Endothelial cell of umbilical vein (primary cell): ENCODE results near the gene ADAMTS17. TPM values are rescaled to one million over a fixed set of nuclear protein-coding genes. Genes with fewer than 3 reads are reported as not detected.

Experiments
- BruUV-seq: library from RNA; stranded (reverse); fragments of 400-500 nt; replicated peaks from 2 replicates; lab custom pipeline; 2021; lab: Mats Ljungman, UMichigan
- CTCF ChIA-PET: fragments of 300-600, 350-600 bp; sonication (Branson Sonifier 250); formaldehyde crosslinking; loops from one replicate; lab custom pipeline; 2021; ENCODE audit warnings: antibody characterized with exemption, inconsistent platforms; lab: Charles Lee
- POLR2A ChIA-PET: fragments of 300-600, 350-600 bp; sonication (Branson Sonifier 250); formaldehyde crosslinking; loops from one replicate; lab custom pipeline; 2021; ENCODE audit warnings: antibody characterized with exemption, inconsistent platforms; lab: Charles Lee
- DNase-seq: peaks from one replicate; pipeline ENCODE4 v3.0.0-alpha.2; 2011; ENCODE audit warnings: low read depth, low spot score
- FAIRE-seq: peaks from 2 replicates; lab custom pipeline; 2011; peaks lifted over from hg19 to GRCh38; lab: Jason Lieb, UNC
- H2AFZ ChIP-seq: 2 replicates; pipeline ENCODE4 v1.6.0; 2012; ENCODE audit warnings: low read depth, low read length, control low read depth, inconsistent platforms
- H3K27ac ChIP-seq: 2 replicates; pipeline ENCODE4 v1.5.1; 2011; ENCODE audit warnings: low read depth, mild to moderate bottlenecking, control low read depth, low read length, moderate library complexity; ENCODE audit not compliant: insufficient read depth
- H3K27me3 ChIP-seq, 2 experiments: 2 replicates each; pipeline versions ENCODE4 v1.6.0 to v1.6.1; 2011; ENCODE audit warnings: low read length in 2 of 2, mixed read lengths in 1 of 2; ENCODE audit not compliant: control insufficient read depth in 2 of 2, insufficient read depth in 2 of 2
- H3K36me3 ChIP-seq, 2 experiments: 2 replicates in 1 of 2; 3 replicates in 1 of 2; pipeline ENCODE4 v1.5.1; 2011; ENCODE audit warnings: low read length in 2 of 2, mild to moderate bottlenecking in 1 of 2, moderate library complexity in 1 of 2; ENCODE audit not compliant: control insufficient read depth in 2 of 2, insufficient read depth in 2 of 2; ENCODE audit errors: extremely low read depth in 1 of 2
- H3K4me1 ChIP-seq: 3 replicates; pipeline ENCODE4 v1.5.1; 2011; ENCODE audit warnings: mild to moderate bottlenecking, low read length; ENCODE audit not compliant: control insufficient read depth, insufficient read depth; ENCODE audit errors: extremely low read depth
- H3K4me2 ChIP-seq: 2 replicates; pipeline ENCODE4 v1.6.1; 2011; ENCODE audit warnings: low read length, control low read depth, mixed read lengths; ENCODE audit not compliant: insufficient read depth
- H3K4me3 ChIP-seq, 3 experiments: fragments of 200-600 bp in 1 of 3; sonication (generic), shearing (Covaris generic) in 1 of 3; replicated peaks in 1 of 3; 2 replicates each; pipeline ENCODE4 v1.5.1; 2011 to 2016; ENCODE audit warnings: control low read depth in 3 of 3, low read length in 3 of 3, mild to moderate bottlenecking in 2 of 3, inconsistent platforms in 1 of 3, low read depth in 1 of 3, moderate library complexity in 1 of 3; ENCODE audit not compliant: insufficient read depth in 1 of 3
- H3K79me2 ChIP-seq: 2 replicates; pipeline ENCODE4 v1.6.0; 2012; ENCODE audit warnings: low read length, inconsistent platforms; ENCODE audit not compliant: control insufficient read depth, insufficient read depth
- H3K9ac ChIP-seq: replicated peaks from 2 replicates; pipeline ENCODE3; 2011; ENCODE audit warnings: low read length, control low read depth; ENCODE audit not compliant: insufficient read depth; ENCODE audit errors: extremely low read depth
- H3K9me1 ChIP-seq: replicated peaks from 3 replicates; pipeline ENCODE4 v1.6.0; 2011; ENCODE audit warnings: mild to moderate bottlenecking, low read length; ENCODE audit not compliant: control insufficient read depth, insufficient read depth; ENCODE audit errors: extremely low read depth
- H3K9me3 ChIP-seq: replicated peaks from 2 replicates; pipeline ENCODE4 v1.5.1; 2012; ENCODE audit warnings: low read length, inconsistent platforms; ENCODE audit not compliant: control insufficient read depth, insufficient read depth
- H4K20me1 ChIP-seq: replicated peaks from 2 replicates; pipeline ENCODE3; 2011; ENCODE audit warnings: mild to moderate bottlenecking, low read length; ENCODE audit not compliant: control insufficient read depth, insufficient read depth; ENCODE audit errors: extremely low read depth
- FOS ChIP-seq: IDR thresholded peaks from 2 replicates; pipeline ENCODE4 v1.6.1; 2011; ENCODE audit warnings: mild to moderate bottlenecking, low read length, moderate library complexity, borderline replicate concordance; ENCODE audit not compliant: insufficient read depth
- GATA2 ChIP-seq: IDR thresholded peaks from 2 replicates; pipeline ENCODE4 v1.7.0; 2011; ENCODE audit warnings: low read depth, mild to moderate bottlenecking, moderate library complexity, mixed read lengths, low read length; ENCODE audit not compliant: insufficient read length, insufficient read depth
- JUN ChIP-seq: IDR thresholded peaks from 2 replicates; pipeline ENCODE4 v1.6.1; 2011; ENCODE audit warnings: borderline replicate concordance, low read depth; ENCODE audit not compliant: insufficient read length, insufficient read depth
- POLR2AphosphoS5 ChIP-seq: IDR thresholded peaks from 2 replicates; pipeline ENCODE4 v1.6.1; 2012; ENCODE audit warnings: low read depth, mild to moderate bottlenecking, control low read depth, low read length, moderate library complexity; ENCODE audit not compliant: insufficient read depth
- dilution Hi-C: fragments of 300-500 bp; cut with MboI; formaldehyde crosslinking; loops from one replicate; pipeline ENCODE4 v1.15.0; 2019; ENCODE audit warnings: low sequenced_read_pairs; ENCODE audit not compliant: extremely low pct_ligation_motif_present
- intact Hi-C: fragments of 100-400 bp; cut with micrococcal nuclease; formaldehyde crosslinking; loops from one replicate; pipeline ENCODE4 v1.10.0; 2022
- polyA plus RNA-seq, 4 experiments: library from polyadenylated mRNA; depleted of rRNA in 3 of 4; stranded (reverse) in 3 of 4; unstranded in 1 of 4; fragments of >200 nt; gene quantifications; 2 replicates each; pipeline versions ENCODE4 v1.2.1 to v1.2.3, GENCODE V29; 2011 to 2012; ENCODE audit warnings: missing spikeins in 1 of 4
- total RNA-seq: library from RNA; stranded (reverse); gene quantifications from 2 replicates; pipeline ENCODE4 v1.2.3, GENCODE V29; 2021

Gene ADAMTS17
- total and polyA plus RNA-seq, 2 donors (not counting 3 experiments of a cell fraction or from before 2014, with no cell fraction given) = 0.12 TPM; not detected in 1

DNA sequence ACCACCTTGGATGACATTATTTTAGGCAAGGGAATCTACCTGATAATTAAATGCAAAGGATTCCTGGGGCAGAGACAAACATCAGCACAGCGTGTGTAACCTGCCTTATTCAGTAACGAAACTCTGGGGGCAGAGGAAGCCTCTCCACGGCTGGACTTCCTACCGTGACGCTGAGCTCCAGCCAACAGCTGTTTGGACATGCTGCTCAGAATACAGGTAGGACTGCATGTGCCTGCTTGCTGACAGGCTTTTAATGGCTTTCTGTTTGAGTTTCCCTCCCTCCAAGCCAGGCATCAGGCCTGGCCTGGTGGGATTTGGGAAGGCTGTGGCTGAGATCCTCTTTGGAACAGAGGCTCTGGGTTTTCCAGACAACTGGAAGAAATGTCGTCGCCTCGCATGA is 150.6 kb downstream of the ADAMTS17 start:
- Histone ChIP-seq H3K9ac (no peak overlapping the region), H4K20me1 (no peaks in the 10 kb centered on the region), H3K4me2 (no peak overlapping the region), H3K9me1 (no peaks in the 10 kb centered on the region), H3K4me1 (no peaks in the 10 kb centered on the region), H3K9me3 (no peaks in the 10 kb centered on the region), H3K4me3 (no peak overlapping the region), H2AFZ (no peak overlapping the region), H3K27ac (no peak overlapping the region), H3K27me3 (no peaks in the 10 kb centered on the region), H3K36me3 (no peaks in the 10 kb centered on the region), H3K79me2 (no peaks in the 10 kb centered on the region)
- ChIA-PET CTCF (no interaction called here), POLR2A (no interaction called here)
- FAIRE-seq = no peak
- dilution Hi-C loops (no loop called here), intact Hi-C loops (no loop called here)
- no peak for DNase-seq
- no TSS peak for BruUV-seq
- no peak for TF ChIP-seq JUN

DNA sequence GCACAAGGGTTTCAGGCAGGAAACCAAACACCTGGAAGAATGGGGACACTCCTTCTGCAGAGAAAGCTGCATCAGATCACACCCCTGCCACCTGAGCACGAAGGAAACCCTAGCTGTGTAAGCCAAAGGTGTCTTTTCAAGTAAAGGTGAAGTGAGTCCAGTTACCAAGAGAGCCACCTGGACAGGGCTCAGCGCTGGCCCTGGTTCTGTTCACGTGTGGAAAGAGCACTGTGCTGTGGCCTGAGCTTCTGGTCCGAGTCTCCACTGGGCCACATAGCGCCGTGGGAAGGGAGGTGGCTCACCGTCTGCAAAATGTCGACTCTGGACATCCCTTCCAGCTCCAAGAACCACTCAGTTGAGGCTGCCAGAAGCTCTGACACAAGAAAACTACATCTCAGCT is 151.1 kb downstream of the ADAMTS17 start:
- Histone ChIP-seq H3K36me3 (no peaks in the 10 kb centered on the region), H3K79me2 (no peaks in the 10 kb centered on the region), H4K20me1 (no peaks in the 10 kb centered on the region), H3K9me3 (no peaks in the 10 kb centered on the region), H3K4me3 (no peak overlapping the region), H3K27me3 (no peaks in the 10 kb centered on the region), H2AFZ (no peak overlapping the region), H3K9me1 (no peaks in the 10 kb centered on the region), H3K27ac (no peak overlapping the region), H3K9ac (no peak overlapping the region), H3K4me2 (no peak overlapping the region), H3K4me1 (no peaks in the 10 kb centered on the region)
- intact Hi-C loops (no loop called here), dilution Hi-C loops (no loop called here)
- TF ChIP-seq JUN (no peak), FOS (no peak), POLR2AphosphoS5 (no peak), GATA2 (no peak)
- BruUV-seq = no TSS peak
- no peak for FAIRE-seq
- POLR2A ChIA-PET = no interaction called here
- CTCF ChIA-PET = no interaction called here
- DNase-seq = no peak
